Erythroblast (primary cell): Measurements from ENCODE around the gene SLC25A29.

Experiments used
- GATA1 ChIP-seq: IDR thresholded peaks from 2 replicates; pipeline ENCODE4 v1.6.1; 2011; ENCODE audit warnings: low read depth, mild to moderate bottlenecking, control low read depth, low read length, moderate library complexity
- POLR2A ChIP-seq: IDR thresholded peaks from 2 replicates; pipeline ENCODE4 v1.6.1; 2011; ENCODE audit warnings: mild to moderate bottlenecking, low read length

DNA sequence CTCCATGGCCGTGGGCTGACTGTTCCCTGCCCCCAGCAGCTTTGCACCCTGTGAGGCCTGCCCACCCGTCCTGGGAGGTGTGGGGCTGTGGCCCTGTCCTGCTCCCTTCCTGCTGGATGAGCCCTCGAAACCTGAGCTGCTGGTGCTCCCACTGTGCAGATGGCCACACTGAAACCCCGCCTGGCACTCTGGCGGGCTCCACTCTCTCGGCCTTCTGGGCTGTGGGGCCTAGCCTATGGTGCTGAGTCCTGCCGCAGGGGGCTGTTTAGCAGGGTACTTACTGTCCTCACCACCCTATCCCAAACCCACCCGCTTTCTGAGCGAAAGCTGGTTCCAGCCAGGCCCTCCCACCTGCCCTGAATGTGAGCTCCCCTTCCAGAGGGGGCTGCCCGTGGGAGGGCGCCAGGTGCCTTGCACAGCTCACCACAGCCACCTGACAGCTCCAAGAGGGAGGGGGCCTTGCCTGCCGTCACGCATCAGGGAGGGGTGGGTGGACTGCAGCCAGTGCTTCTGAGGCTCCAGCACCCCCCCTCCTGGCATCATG is 24.2 kb upstream of the SLC25A29 start:
- no peak for TF ChIP-seq POLR2A
- no peak for TF ChIP-seq GATA1
